BE2C (cell line): Measurements from ENCODE around the gene ZNF423.

Source experiments
- DNase-seq: peaks from one replicate; pipeline ENCODE4 v3.0.0-alpha.2; 2020
- H3K27me3 ChIP-seq: fragments of 250-450 bp; sonication (Bioruptor Pico); 2 replicates; pipeline ENCODE4 v1.5.1; 2020; ENCODE audit warnings: mild to moderate bottlenecking
- H3K36me3 ChIP-seq: fragments of 250-450 bp; sonication (Bioruptor Pico); 2 replicates; pipeline ENCODE4 v1.5.1; 2020; ENCODE audit warnings: mild to moderate bottlenecking
- H3K4me1 ChIP-seq: fragments of 250-450 bp; sonication (Bioruptor Pico); 2 replicates; pipeline ENCODE4 v1.5.1; 2020
- H3K4me3 ChIP-seq: 2 replicates; pipeline ENCODE4 v1.5.1; 2011; ENCODE audit warnings: low read depth, low read length
- H3K9me3 ChIP-seq: fragments of 250-450 bp; sonication (Bioruptor Pico); 2 replicates; pipeline ENCODE4 v1.5.1; 2020
- CTCF ChIP-seq: IDR thresholded peaks from 2 replicates; pipeline ENCODE4 v1.5.1; 2012; ENCODE audit warnings: mild to moderate bottlenecking, low read depth, low read length

ZNF423 gene

GRCh38 chr16:49596648-49597291, 259.1 kb downstream of the ZNF423 start:
- no peaks in the 10 kb centered on the region for H3K27me3 ChIP-seq
- H3K4me3 ChIP-seq = no peak overlapping the region; the same call in 1 of the 2 replicates
- no peaks in the 10 kb centered on the region for H3K36me3 ChIP-seq
- H3K9me3 ChIP-seq = no peaks in the 10 kb centered on the region
- TF ChIP-seq CTCF = no peak
- peaks cover 26% of the 10 kb centered on the region for H3K4me1 ChIP-seq
- DNase-seq = peak; percentile 63

DNA sequence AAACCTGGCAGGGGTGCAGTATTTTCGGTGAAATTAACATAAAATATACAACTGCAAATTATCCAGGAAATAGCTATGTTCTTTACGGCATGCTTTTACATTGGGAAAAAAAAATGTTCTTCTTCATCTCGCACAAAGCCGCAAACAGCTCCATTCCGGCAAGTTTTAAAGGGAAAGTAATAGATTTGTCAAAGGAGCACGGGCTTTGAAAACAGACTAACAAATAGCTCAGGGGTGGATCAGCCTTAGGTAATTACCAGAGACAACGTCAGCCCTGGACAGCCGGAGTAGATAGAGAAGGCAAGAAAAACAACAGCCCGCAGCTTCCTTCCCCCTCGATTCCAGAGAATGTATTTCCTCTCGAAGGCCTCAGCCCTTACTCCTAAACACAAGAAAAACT, 259.8 kb downstream of the ZNF423 start:
- Histone ChIP-seq H3K36me3 (no peaks in the 10 kb centered on the region), H3K27me3 (no peaks in the 10 kb centered on the region), H3K4me3 (peak overlapping the region; percentile 23), H3K9me3 (no peaks in the 10 kb centered on the region), H3K4me1 (peaks cover 26% of the 10 kb centered on the region)
- TF ChIP-seq CTCF = no peak
- peak; percentile 42 for DNase-seq

DNA sequence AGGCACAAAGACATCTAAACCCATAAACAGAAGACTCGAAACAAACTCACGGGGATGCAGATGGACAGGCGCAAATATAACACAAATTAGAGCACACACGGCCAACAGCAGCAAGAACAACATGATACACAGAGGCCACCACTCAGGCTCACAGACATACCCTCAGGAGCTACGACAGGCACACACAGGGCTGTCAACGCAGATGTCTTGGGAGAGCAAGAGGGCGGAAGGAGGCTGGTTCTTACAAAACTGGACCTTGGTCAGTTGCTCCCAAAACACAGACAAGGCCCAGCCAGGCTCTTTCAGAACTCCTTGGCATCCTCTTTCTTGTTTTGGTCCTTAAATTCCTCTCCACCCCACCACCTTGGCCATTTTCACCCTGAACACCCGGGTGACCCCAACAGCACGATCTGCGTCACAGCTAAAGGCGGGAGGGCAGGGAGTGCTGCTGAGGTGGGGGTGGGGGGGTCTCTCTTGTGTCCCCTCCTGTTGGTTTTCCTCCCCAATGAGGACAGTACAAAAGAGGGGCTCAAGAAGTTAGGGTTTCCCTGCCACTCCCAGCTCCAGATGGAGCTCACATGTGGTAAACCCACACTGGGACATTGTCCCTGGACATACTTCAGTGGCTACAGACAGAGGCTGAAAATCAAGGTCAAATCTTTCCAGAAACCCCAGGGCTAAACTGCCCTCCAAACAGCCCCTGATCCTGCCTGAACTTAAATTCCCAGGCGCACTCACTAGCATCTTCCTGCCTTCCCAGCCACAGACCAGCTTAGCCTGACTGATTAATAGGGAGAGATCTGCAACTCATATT, 261.0 kb downstream of the ZNF423 start:
- Histone ChIP-seq H3K4me1 (peaks cover 26% of the 10 kb centered on the region), H3K4me3 (no peak overlapping the region), H3K36me3 (no peaks in the 10 kb centered on the region), H3K9me3 (no peaks in the 10 kb centered on the region), H3K27me3 (no peaks in the 10 kb centered on the region)
- DNase-seq = peak; percentile 44
- TF ChIP-seq CTCF = no peak

DNA sequence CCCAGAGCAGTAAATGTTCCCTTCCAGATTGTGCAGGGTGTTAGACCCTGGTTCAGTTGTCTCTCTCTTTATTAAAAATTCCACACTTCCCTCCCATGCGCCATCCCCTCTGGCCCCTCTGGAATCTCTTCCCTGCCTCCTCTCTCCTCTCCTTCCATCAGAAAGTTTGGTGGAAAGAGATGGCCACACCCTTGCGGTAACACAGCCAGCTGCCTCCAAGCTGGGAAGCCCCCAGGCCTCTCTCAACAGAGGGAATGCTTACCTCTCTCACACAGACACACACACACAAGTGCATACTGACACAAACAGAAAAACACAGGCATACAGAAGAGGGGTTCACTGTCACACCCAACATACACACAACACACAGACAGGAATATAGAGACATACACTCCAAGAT, 261.8 kb downstream of the ZNF423 start:
- Histone ChIP-seq H3K36me3 (no peaks in the 10 kb centered on the region), H3K4me3 (no peak overlapping the region), H3K9me3 (no peaks in the 10 kb centered on the region), H3K27me3 (no peaks in the 10 kb centered on the region), H3K4me1 (peaks cover 26% of the 10 kb centered on the region)
- no peak for DNase-seq
- TF ChIP-seq CTCF = no peak

DNA sequence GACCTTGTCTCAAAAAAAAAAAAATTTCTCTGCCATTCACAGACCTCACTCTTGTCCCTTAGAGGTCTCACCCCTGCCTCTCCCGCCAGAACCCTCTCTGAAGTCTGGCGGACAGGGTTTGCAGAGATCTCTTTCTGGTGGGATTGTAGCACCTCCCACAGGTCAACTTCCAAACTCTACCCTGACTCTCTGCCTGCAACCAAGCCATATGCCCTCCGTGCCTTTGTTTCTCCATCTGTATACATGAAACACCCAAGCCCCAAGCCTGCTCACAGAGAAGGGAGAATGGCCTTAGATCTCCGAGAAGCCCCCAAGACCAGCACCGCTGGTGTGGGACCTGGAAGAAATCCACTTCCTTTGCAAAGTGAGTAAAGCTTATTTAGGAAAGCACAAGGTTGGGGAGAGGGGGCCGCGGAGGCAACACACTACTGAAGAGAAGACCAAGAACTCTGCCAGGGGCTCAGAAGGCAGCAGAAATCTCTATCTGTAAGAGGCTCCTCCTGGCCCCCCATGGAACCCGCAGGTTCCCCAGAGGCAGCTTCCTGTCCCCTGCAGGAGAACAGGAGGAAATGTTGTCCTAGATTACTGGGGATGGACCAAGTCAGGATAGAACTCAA, 262.4 kb downstream of the ZNF423 start:
- H3K36me3 ChIP-seq = no peaks in the 10 kb centered on the region
- no peak for DNase-seq
- H3K9me3 ChIP-seq = no peaks in the 10 kb centered on the region
- no peak overlapping the region for H3K4me3 ChIP-seq
- TF ChIP-seq CTCF = no peak; the same call in 1 of the 2 replicates
- H3K4me1 ChIP-seq = peaks cover 26% of the 10 kb centered on the region
- H3K27me3 ChIP-seq = no peaks in the 10 kb centered on the region
